NT2/D1 (cell line): ENCODE results near the gene MAP3K19.

Experiments used
- SUZ12 ChIP-seq: IDR thresholded peaks from 2 replicates; pipeline ENCODE4 v1.6.1; 2011; ENCODE audit not compliant: insufficient read length, insufficient read depth; ENCODE audit errors: extremely low read depth
- YY1 ChIP-seq: IDR thresholded peaks from 2 replicates; pipeline ENCODE4 v1.6.1; 2011; ENCODE audit not compliant: insufficient read length, insufficient read depth

GRCh38 chr2:134917360-134917865 is 129.8 kb downstream of the MAP3K19 start:
- no peak for TF ChIP-seq YY1
- no peak for TF ChIP-seq SUZ12
